GM12878 (cell line): ENCODE measurements around the gene ACACA. TPM values are rescaled to one million over a fixed set of nuclear protein-coding genes. Genes with fewer than 3 reads are reported as not detected.

Source experiments
- ATAC-seq: fragments of 200-7000 bp; cut with Tn5 transposase; 3 replicates; pipeline ENCODE4 v1.9.1; 2020; ENCODE audit warnings: mild to moderate bottlenecking, moderate library complexity
- BruUV-seq: library from RNA; stranded (reverse); fragments of 400-500 nt; replicated peaks from 2 replicates; lab custom pipeline; 2021; lab: Mats Ljungman, UMichigan
- CTCF ChIA-PET: fragments of 300-600 bp; sonication (Branson Sonifier 250); formaldehyde crosslinking; extraction: SDS; loops from one replicate; lab custom pipeline; 2021; ENCODE audit warnings: inconsistent platforms; lab: Yijun Ruan, JAX
- POLR2A ChIA-PET: fragments of 350-600 bp; formaldehyde crosslinking; extraction: SDS; loops from one replicate; lab custom pipeline; 2021; ENCODE audit warnings: inconsistent platforms; lab: Charles Lee
- RAD21 ChIA-PET: fragments of 300-600 bp; sonication (Branson Sonifier 250); formaldehyde crosslinking; loops from one replicate; lab custom pipeline; 2023; ENCODE audit warnings: antibody characterized with exemption; ENCODE audit not compliant: unreplicated experiment; lab: Charles Lee
- SMC1A ChIA-PET: fragments of 300-600 bp; sonication (Branson Sonifier 250); formaldehyde crosslinking; loops from one replicate; lab custom pipeline; 2023; ENCODE audit not compliant: unreplicated experiment, uncharacterized antibody; lab: Charles Lee
- DNase-seq: peaks from one replicate; pipeline ENCODE4 v3.0.0-alpha.2; 2011; ENCODE audit warnings: low read depth, low spot score
- FAIRE-seq: peaks from 3 replicates; lab custom pipeline; 2011; peaks lifted over from hg19 to GRCh38; lab: Jason Lieb, UNC
- H2AFZ ChIP-seq: 2 replicates; pipeline ENCODE4 v1.6.0; 2011; ENCODE audit warnings: low read depth, low read length, control low read depth; ENCODE audit not compliant: control insufficient read depth
- H3K27ac ChIP-seq: 2 replicates; pipeline ENCODE4 v1.5.1; 2011; ENCODE audit warnings: control low read depth; ENCODE audit not compliant: control insufficient read depth, insufficient read depth
- H3K27me3 ChIP-seq, 2 experiments: replicated peaks in 1 of 2; 2 replicates each; pipeline versions ENCODE4 v1.6.0 to v1.6.1; 2011; ENCODE audit warnings: low read length in 1 of 2; ENCODE audit not compliant: control insufficient read depth in 2 of 2, insufficient read depth in 2 of 2
- H3K36me3 ChIP-seq, 2 experiments: 2 replicates each; pipeline ENCODE4 v1.5.1; 2011; ENCODE audit warnings: low read length in 1 of 2; ENCODE audit not compliant: control insufficient read depth in 2 of 2, insufficient read depth in 2 of 2
- H3K4me1 ChIP-seq: 2 replicates; pipeline ENCODE4 v1.6.1; 2011; ENCODE audit warnings: mild to moderate bottlenecking, low read length, moderate library complexity, mixed read lengths; ENCODE audit not compliant: control insufficient read depth, insufficient read depth
- H3K4me2 ChIP-seq: 2 replicates; pipeline ENCODE4 v1.6.0; 2011; ENCODE audit warnings: control low read depth; ENCODE audit not compliant: control insufficient read depth, insufficient read depth
- H3K4me3 ChIP-seq: fragments of 200-600 bp; sonication (generic); 2 replicates; pipeline ENCODE4 v1.5.1; 2016
- H3K79me2 ChIP-seq: 2 replicates; pipeline ENCODE4 v1.6.0; 2011; ENCODE audit warnings: low read length; ENCODE audit not compliant: control insufficient read depth, insufficient read depth
- H3K9ac ChIP-seq: 2 replicates; pipeline ENCODE4 v1.8.0; 2011; ENCODE audit warnings: low read length, control low read depth, mixed read lengths; ENCODE audit not compliant: control insufficient read depth, insufficient read depth
- H3K9me3 ChIP-seq: replicated peaks from 3 replicates; pipeline ENCODE4 v1.5.1; 2011; ENCODE audit warnings: mild to moderate bottlenecking, low read length; ENCODE audit not compliant: control insufficient read depth, insufficient read depth
- H4K20me1 ChIP-seq: 2 replicates; pipeline ENCODE4 v1.6.0; 2011; ENCODE audit not compliant: control insufficient read depth, insufficient read depth
- BRCA1 ChIP-seq: IDR thresholded peaks from 2 replicates; pipeline ENCODE4 v1.6.1; 2011; ENCODE audit warnings: low read depth, low read length, improper control_type of control experiment
- ELK1 ChIP-seq: IDR thresholded peaks from 2 replicates; pipeline ENCODE4 v1.6.1; 2012; ENCODE audit warnings: low read depth, low read length, improper control_type of control experiment
- RCOR1 ChIP-seq: conservative IDR thresholded peaks from 2 replicates; pipeline ENCODE4 v1.6.1; 2012; ENCODE audit warnings: low read depth, low read length, improper control_type of control experiment
- ZNF687 ChIP-seq: fragments of 450-650 bp; IDR thresholded peaks from 2 replicates; pipeline ENCODE4 v1.6.1; 2017; ENCODE audit warnings: mild to moderate bottlenecking, moderate library complexity
- WGBS: methylation state at CpG from one replicate; pipeline ENCODE4 v1.1.6; 2016; ENCODE audit warnings: low lambda C conversion rate; ENCODE audit not compliant: insufficient replicate concordance, insufficient coverage; ENCODE audit errors: missing lambda C conversion rate; 5-methylcytosine and 5-hydroxymethylcytosine counted together
- in situ Hi-C: fragments of 300-500 bp; cut with MboI; formaldehyde crosslinking; loops from 9 replicates; pipeline ENCODE4 v1.14.3; 2018; ENCODE audit warnings: mixed read lengths
- intact Hi-C: fragments of 100-400 bp; cut with micrococcal nuclease; formaldehyde crosslinking; loops from one replicate; pipeline ENCODE4 v1.14.2; 2022; ENCODE audit not compliant: unreplicated experiment
- polyA plus RNA-seq, 11 experiments: library from polyadenylated mRNA; depleted of rRNA in 4 of 11; unstranded in 6 of 11; stranded (reverse) in 5 of 11; fragments of >200 nt; fragmentation: Nextera tagmentation in 4 of 11; fragmentation: Illumina TruSeq in 1 of 11; extraction: Ambion mirVana in 4 of 11; extraction: Trizol in 1 of 11; gene quantifications; 1 replicate in 1 of 11; 2 replicates in 10 of 11; pipeline versions ENCODE4 v1.2.1 to v1.2.3, GENCODE V29; 2011 to 2016; ENCODE audit warnings: inconsistent platforms in 2 of 11, missing spikeins in 2 of 11, low read depth in 1 of 11
- total RNA-seq, 4 experiments: library from RNA; depleted of rRNA in 3 of 4; stranded (reverse); fragments of >200 nt in 3 of 4; fragmentation: Illumina TruSeq in 1 of 4; extraction: Trizol in 1 of 4; gene quantifications; 2 replicates each; pipeline versions ENCODE4 v1.2.1 to v1.2.3, GENCODE V29; 2013 to 2021

Gene ACACA
- total and polyA plus RNA-seq, 10 of the 15 experiments (the other 5 are each of a cell fraction or from before 2014, with no cell fraction given), result 12.9 to 74.2 (median 32.0) TPM

- peaks cover 1 to 20% of the 10 kb centered on the region in 2 experiments; a peak in 3 of 4 replicates for H3K36me3 ChIP-seq
- no peak overlapping the region for H3K4me2 ChIP-seq
- intact Hi-C loops (no loop called here), in situ Hi-C loops (no loop called here)
- no peak for DNase-seq
- ChIA-PET POLR2A (no interaction called here), CTCF (interaction anchor here (0.7 to 1.2 kb wide), 2 partner anchors 8 to 13 kb away, joined by 3 read pairs; no protein-coding TSS in a partner anchor), SMC1A (no interaction called here), RAD21 (no interaction called here)
- no peak overlapping the region for H2AFZ ChIP-seq
- no peak for ATAC-seq
- H3K4me1 ChIP-seq, result no peaks in the 10 kb centered on the region
- H3K27ac ChIP-seq, result no peak overlapping the region
- H3K4me3 ChIP-seq, result no peak overlapping the region
- H3K27me3 ChIP-seq, result no peaks in the 10 kb centered on the region
- WGBS, result 92% methylated on average over 6 of the region's 6 CpGs
- H3K79me2 ChIP-seq, result no peaks in the 10 kb centered on the region
- no peak overlapping the region for H3K9ac ChIP-seq
- no peaks in the 10 kb centered on the region for H4K20me1 ChIP-seq
- TF ChIP-seq BRCA1 (no peak), RCOR1 (no peak), ELK1 (no peak), ZNF687 (no peak)
- no peak for FAIRE-seq
- H3K9me3 ChIP-seq, result no peaks in the 10 kb centered on the region
- no TSS peak for BruUV-seq
Observed at GRCh38 chr17:37182786-37183465, 223.7 kb downstream of the ACACA start.
